ENCODE results near the gene NHS. TPM values are rescaled to one million over a fixed set of nuclear protein-coding genes. Genes with fewer than 3 reads are reported as not detected.

The NHS gene
- total and polyA plus RNA-seq, 11 donors = 0.22 to 3.4 (median 1.1) TPM

DNA sequence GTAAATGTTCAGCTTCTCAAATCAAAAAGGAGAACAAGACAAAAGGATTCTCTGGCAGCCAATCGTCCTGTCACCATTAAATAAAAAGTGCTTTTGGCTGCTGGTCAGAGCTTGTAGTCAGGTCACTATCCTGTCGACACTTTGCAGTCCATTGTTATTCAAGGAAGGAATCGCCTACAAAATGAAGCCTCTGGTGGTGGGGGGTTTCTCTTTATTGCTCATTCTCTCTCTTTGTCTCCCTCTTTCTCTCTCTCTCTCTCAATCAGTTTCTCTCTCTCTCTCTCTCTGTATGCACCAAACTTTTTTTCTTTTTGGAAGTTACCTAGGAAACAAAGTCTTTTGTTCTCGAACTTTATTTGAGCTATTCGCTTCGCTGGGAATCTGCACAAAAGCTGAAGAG is 344.7 kb downstream of the NHS start:
- TF ChIP-seq, protein P1, sequence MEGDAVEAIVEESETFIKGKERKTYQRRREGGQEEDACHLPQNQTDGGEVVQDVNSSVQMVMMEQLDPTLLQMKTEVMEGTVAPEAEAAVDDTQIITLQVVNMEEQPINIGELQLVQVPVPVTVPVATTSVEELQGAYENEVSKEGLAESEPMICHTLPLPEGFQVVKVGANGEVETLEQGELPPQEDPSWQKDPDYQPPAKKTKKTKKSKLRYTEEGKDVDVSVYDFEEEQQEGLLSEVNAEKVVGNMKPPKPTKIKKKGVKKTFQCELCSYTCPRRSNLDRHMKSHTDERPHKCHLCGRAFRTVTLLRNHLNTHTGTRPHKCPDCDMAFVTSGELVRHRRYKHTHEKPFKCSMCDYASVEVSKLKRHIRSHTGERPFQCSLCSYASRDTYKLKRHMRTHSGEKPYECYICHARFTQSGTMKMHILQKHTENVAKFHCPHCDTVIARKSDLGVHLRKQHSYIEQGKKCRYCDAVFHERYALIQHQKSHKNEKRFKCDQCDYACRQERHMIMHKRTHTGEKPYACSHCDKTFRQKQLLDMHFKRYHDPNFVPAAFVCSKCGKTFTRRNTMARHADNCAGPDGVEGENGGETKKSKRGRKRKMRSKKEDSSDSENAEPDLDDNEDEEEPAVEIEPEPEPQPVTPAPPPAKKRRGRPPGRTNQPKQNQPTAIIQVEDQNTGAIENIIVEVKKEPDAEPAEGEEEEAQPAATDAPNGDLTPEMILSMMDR (IDR thresholded peaks at IDR 0.05) = no peak
- TF ChIP-seq POLR2A (IDR thresholded peaks at IDR 0.05) = no peak
- 50 to 59% (median 54%) methylated on average over 6 of the region's 6 CpGs for WGBS, 4 donors
- intact Hi-C loops (cut with DNase I) = no loop called here

DNA sequence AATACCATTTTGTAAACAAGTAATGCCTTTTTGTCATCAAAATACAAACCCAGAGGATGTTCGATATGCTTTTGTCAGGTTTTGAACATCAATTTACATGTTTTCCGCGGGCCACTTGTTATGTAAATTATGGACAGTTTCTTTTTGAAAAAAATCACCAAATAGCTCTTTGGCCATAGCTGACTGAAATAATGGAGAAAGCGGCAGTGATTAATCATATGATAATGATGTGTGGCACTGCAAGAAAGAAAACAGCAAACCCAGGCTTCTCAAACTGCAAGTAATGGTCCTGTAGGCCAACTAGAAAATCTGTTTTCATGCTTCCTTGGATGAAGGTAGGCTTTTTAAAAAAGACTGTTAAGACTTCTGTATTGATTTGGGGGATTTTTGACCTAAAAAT is 346.7 kb downstream of the NHS start:
- no peak for ATAC-seq
- WGBS, 4 donors = 63 to 86% (median 77%) methylated on average over 4 of the region's 4 CpGs
- DNase-seq = no peak
- no peak overlapping the region for H3K4me3 ChIP-seq
- H3K36me3 ChIP-seq = no peaks in the 10 kb centered on the region
- intact Hi-C loops (cut with DNase I) = no loop called here
- H3K27ac ChIP-seq = no peak overlapping the region
- no peaks in the 10 kb centered on the region for H3K4me1 ChIP-seq
- no peak for TF ChIP-seq POLR2A (IDR thresholded peaks at IDR 0.05)
- TF ChIP-seq, protein P1 (IDR thresholded peaks at IDR 0.05) = no peak
- no peaks in the 10 kb centered on the region for H3K9me3 ChIP-seq
- peaks cover 0 to 6% (median 0%) of the 10 kb centered on the region in 9 donors for H3K27me3 ChIP-seq

More for the DNA sequence above, 344.7 kb downstream of the NHS start:
- no peak for DNase-seq
- Histone ChIP-seq H3K9me3 (no peaks in the 10 kb centered on the region), H3K27me3 (peaks cover 0 to 6% (median 0%) of the 10 kb centered on the region in 9 donors), H3K4me3 (no peak overlapping the region), H3K36me3 (no peaks in the 10 kb centered on the region), H3K4me1 (no peaks in the 10 kb centered on the region), H3K27ac (no peak overlapping the region)
- ATAC-seq = no peak

DNA sequence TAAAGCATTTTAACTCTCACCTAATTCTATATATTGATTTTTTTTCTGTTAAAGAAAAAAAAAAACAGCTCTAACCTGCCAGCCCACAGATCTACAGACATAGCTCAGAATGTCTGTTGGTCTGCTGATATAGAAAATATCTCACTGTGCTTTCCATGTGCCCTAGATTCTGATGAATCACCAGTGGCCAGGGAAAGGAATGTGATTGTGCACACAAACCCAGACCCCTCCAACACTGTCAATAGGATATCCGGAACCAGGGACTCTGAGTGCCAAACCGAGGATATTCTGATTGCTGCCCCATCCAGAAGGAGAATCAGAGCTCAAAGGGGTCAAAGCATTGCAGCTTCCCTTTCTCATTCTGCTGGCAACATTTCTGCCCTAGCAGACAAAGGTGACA is 350.2 kb downstream of the NHS start:
- H3K4me3 ChIP-seq = no peak overlapping the region
- ATAC-seq = no peak
- H3K27me3 ChIP-seq = peaks cover 0 to 6% (median 0%) of the 10 kb centered on the region in 9 donors
- DNase-seq = no peak
- H3K4me1 ChIP-seq = no peaks in the 10 kb centered on the region
- H3K27ac ChIP-seq = no peak overlapping the region
- no peaks in the 10 kb centered on the region for H3K36me3 ChIP-seq
- intact Hi-C loops (cut with DNase I) = no loop called here
- H3K9me3 ChIP-seq = no peaks in the 10 kb centered on the region
- 63 to 81% (median 74%) methylated on average over 2 of the region's 2 CpGs for WGBS, 4 donors
- no peak for TF ChIP-seq POLR2A (IDR thresholded peaks at IDR 0.05)
- TF ChIP-seq, protein P1 (IDR thresholded peaks at IDR 0.05) = no peak

DNA sequence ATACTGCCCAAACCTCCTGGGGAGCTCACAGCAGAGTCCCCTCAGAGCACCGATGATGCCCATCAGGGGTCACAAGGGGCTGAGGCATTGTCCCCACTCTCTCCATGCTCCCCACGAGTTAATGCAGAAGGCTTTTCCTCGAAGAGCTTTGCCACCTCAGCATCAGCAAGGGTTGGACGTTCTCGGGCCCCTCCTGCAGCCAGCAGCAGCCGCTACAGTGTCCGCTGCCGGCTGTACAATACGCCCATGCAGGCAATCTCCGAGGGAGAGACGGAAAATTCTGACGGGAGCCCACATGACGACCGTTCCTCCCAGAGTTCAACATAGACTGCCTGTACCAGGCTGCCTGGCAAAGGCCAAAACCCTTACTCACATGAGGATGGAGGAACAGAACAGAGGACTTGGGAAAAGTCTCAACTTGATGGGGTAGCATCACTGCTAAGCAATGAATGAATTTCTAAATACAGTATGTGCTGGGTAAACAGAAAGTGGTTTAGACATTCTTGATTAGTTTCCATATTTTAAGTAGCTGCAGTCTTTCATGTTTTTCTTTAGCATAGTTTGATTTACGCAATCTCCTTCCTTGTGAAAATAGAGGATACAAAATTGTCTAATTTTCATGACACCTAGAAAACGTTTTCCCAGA is 357.3 kb downstream of the NHS start:
- DNase-seq (no peak), ATAC-seq (no peak)
- no peaks in the 10 kb centered on the region for H3K36me3 ChIP-seq
- no peaks in the 10 kb centered on the region for H3K4me1 ChIP-seq
- H3K4me3 ChIP-seq = no peak overlapping the region
- no peaks in the 10 kb centered on the region for H3K9me3 ChIP-seq
- no peak overlapping the region for H3K27ac ChIP-seq
- H3K27me3 ChIP-seq = peaks cover 0 to 13% (median 0%) of the 10 kb centered on the region in 9 donors
- WGBS, 4 donors = 70 to 88% (median 85%) methylated on average over 15 to 16 of the region's 16 CpGs
- TF ChIP-seq, protein P1 (IDR thresholded peaks at IDR 0.05) = no peak
- no peak for TF ChIP-seq POLR2A (IDR thresholded peaks at IDR 0.05)
- intact Hi-C loops (cut with DNase I) = no loop called here
